ENCODE data around the gene S100A6.

S100A6 gene

GRCh38 chr1:153485863-153486262 lies 49.9 kb downstream of the S100A6 start:
- Mint-ChIP-seq H3K4me3 (no peak overlapping the region), H3K27me3 (ENCODE audit: low read depth, poor library complexity) (peaks cover 45% of the 10 kb centered on the region), H3K27ac (no peak overlapping the region), H3K4me1 (peaks cover 7% of the 10 kb centered on the region), H3K9me3 (no peaks in the 10 kb centered on the region), H3K36me3 (ENCODE audit: low read depth) (no peaks in the 10 kb centered on the region)
- no peak for DNase-seq
- TF ChIP-seq CTCF (IDR thresholded peaks at IDR 0.05): no peak
